ENCODE data around the gene VEGFD.

DNA sequence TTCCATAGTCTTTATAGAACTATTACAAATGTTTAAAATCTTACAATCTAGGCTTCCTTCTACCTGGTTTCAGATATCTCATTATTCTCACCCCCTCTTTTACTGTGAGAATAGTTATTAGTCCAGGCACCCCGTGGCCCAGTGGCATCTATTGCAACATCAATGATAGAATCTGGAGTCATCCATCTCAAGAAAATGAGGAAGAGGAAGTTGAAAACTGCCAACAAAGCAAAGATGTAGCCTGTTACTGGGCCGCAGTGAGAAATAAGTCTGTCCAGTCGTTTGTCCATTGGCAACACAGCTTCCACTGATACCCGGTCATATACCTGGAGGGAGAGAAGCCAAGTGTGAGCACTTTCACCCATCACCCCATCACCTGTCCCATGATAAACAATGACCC, 62.8 kb downstream of the VEGFD start:
- TF ChIP-seq, protein P1, sequence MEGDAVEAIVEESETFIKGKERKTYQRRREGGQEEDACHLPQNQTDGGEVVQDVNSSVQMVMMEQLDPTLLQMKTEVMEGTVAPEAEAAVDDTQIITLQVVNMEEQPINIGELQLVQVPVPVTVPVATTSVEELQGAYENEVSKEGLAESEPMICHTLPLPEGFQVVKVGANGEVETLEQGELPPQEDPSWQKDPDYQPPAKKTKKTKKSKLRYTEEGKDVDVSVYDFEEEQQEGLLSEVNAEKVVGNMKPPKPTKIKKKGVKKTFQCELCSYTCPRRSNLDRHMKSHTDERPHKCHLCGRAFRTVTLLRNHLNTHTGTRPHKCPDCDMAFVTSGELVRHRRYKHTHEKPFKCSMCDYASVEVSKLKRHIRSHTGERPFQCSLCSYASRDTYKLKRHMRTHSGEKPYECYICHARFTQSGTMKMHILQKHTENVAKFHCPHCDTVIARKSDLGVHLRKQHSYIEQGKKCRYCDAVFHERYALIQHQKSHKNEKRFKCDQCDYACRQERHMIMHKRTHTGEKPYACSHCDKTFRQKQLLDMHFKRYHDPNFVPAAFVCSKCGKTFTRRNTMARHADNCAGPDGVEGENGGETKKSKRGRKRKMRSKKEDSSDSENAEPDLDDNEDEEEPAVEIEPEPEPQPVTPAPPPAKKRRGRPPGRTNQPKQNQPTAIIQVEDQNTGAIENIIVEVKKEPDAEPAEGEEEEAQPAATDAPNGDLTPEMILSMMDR (IDR thresholded peaks at IDR 0.05; ENCODE audit: low read depth, low read length), result no peak
- no peak for TF ChIP-seq POLR2A (IDR thresholded peaks at IDR 0.05; ENCODE audit: extremely low read depth, insufficient read length)

Data from NB4 (cell line).